ENCODE results near the gene OBP2A. TPM values are rescaled to one million over a fixed set of nuclear protein-coding genes. Genes with fewer than 3 reads are reported as not detected.

The OBP2A gene
- total and polyA plus RNA-seq, 12 donors = not detected

DNA sequence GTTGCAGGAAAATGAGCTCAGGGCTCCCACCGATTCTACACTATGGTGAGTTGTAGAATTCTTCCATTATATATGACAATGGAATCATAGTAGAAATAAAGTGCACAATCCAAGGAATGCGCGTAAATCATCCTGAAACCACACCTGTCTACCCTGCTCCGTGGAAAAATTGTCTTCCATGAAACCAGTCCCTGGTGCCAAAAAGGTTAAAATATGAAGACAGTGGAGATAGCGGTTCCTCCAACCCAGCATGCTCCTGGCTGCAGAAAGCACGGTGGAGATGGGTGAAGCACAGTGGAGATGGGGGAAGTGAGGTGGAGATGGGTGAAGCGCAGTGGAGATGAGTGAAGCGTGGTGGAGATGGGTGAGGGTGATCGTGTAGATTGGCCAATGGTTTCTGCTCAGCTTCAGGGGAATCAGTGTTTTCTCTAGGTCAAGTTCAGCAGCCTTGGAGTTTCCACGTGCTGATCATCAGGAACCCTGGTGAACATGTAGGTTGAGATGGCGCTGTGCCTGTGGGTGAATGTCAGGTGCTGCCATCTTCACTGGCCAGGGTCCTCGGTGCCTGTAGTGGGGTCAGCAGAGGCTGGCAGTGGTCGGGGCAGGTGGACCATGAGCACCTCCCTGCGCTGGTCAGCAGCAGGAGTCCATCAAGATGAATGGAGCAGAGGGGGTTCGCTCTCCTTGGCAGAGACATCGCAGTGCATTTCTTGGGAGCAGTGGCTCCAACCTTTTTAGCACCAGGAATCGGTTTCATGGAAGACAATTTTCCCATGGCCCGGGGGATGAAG lies 35.9 kb downstream of the OBP2A start:
- Histone ChIP-seq H3K27me3 (peaks cover 0 to 11% (median 7%) of the 10 kb centered on the region in 7 donors), H3K4me1 (no peaks in the 10 kb centered on the region), H3K9me3 (no peaks in the 10 kb centered on the region), H3K4me3 (no peak overlapping the region), H3K27ac (no peak overlapping the region), H3K36me3 (no peaks in the 10 kb centered on the region)
- TF ChIP-seq CTCF (IDR thresholded peaks at IDR 0.05) = no peak
- WGBS, 2 donors = 90% methylated on average over 18 of the region's 18 CpGs
- ATAC-seq (no peak), DNase-seq (no peak)
- intact Hi-C loops (cut with DNase I) = no loop called here

- Histone ChIP-seq H3K4me3 (no peak overlapping the region), H3K36me3 (no peaks in the 10 kb centered on the region), H3K27ac (no peak overlapping the region), H3K4me1 (no peaks in the 10 kb centered on the region), H3K27me3 (peaks cover 0 to 11% (median 7%) of the 10 kb centered on the region in 7 donors), H3K9me3 (no peaks in the 10 kb centered on the region)
- DNase-seq = no peak
- TF ChIP-seq CTCF (IDR thresholded peaks at IDR 0.05) = no peak
- intact Hi-C loops (cut with DNase I) = no loop called here
- WGBS, 2 donors = 92 to 93% methylated on average over 14 of the region's 14 CpGs
- ATAC-seq = no peak
Observed at GRCh38 chr9:135582541-135582940, 36.6 kb downstream of the OBP2A start.

DNA sequence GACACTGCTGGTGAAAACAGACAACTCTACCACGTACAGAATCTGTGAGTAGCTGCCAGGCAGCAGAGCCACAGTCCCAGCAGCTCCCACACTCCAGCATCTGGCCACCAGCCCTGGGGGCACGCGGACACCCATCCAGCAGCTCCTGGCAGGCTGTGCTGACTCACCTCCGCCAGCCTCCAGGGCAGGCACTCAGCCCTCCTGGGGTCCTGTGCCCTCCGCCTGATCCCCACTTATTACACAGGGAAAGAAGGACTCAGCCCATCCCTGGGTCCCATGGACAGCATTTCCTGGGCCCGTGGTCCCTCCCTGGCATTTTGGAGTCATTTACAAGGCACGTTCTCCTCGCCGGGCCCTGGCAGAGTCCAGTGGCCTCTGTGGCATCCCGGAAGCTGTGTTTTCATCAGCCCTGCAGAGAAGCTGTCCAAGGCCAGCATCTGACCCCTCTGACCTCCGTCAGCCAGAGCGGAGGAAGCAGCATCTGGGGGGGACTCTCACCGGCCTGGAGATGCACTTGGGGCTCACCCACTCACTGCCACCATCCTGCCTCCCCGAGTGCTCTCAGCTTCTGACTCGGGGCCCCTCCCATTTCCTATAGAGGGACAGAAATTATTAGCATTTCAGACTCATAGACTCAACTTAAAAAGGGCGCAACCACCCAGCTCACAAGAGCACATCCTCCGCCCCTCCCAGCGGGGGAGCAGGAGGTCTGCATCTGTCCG lies 37.2 kb downstream of the OBP2A start:
- no peak for TF ChIP-seq CTCF (IDR thresholded peaks at IDR 0.05)
- intact Hi-C loops (cut with DNase I) = no loop called here
- WGBS, 2 donors = 70 to 82% methylated on average over 19 of the region's 19 CpGs

DNA sequence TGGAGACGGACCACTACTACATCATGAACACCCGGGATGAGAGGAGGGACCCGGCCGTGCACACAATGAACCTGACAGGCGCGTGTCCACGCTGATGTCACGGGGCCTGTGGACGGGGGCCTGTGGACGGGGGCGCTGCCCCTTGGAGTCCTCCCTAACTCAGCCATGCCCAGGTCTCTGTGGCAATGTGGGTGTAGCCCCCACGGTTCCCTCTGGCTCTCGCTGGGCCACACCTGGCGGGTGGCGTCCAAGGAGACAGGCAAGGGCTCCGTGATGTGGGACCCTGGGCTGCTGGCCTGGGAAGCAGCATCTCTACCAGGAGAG lies 37.7 kb downstream of the OBP2A start:
- no peaks in the 10 kb centered on the region for H3K36me3 ChIP-seq
- 92 to 93% methylated on average over 16 of the region's 16 CpGs for WGBS, 2 donors
- no peak overlapping the region for H3K4me3 ChIP-seq
- no peaks in the 10 kb centered on the region for H3K9me3 ChIP-seq
- no peak overlapping the region for H3K27ac ChIP-seq
- TF ChIP-seq CTCF (IDR thresholded peaks at IDR 0.05) = no peak
- intact Hi-C loops (cut with DNase I) = no loop called here
- H3K4me1 ChIP-seq = no peaks in the 10 kb centered on the region
- DNase-seq (no peak), ATAC-seq (no peak)
- peaks cover 0 to 11% (median 7%) of the 10 kb centered on the region in 7 donors for H3K27me3 ChIP-seq

More for the DNA sequence above, 37.2 kb downstream of the OBP2A start:
- H3K36me3 ChIP-seq = no peaks in the 10 kb centered on the region
- no peak overlapping the region for H3K4me3 ChIP-seq
- no peaks in the 10 kb centered on the region for H3K9me3 ChIP-seq
- H3K27ac ChIP-seq = no peak overlapping the region
- ATAC-seq (no peak), DNase-seq (no peak)
- no peaks in the 10 kb centered on the region for H3K4me1 ChIP-seq
- peaks cover 0 to 11% (median 7%) of the 10 kb centered on the region in 7 donors for H3K27me3 ChIP-seq
